HG03558 (cell line): ENCODE results near the gene RNH1.

Experiments used
- ATAC-seq: cut with Tn5 transposase; IDR thresholded peaks from one replicate; pipeline ENCODE4 v1.9.1; 2021; ENCODE audit warnings: moderate number of reproducible peaks; ENCODE audit not compliant: unreplicated experiment; ENCODE audit errors: extremely low read depth

The RNH1 gene

GRCh38 chr11:445765-446588 lies 61.1 kb downstream of the RNH1 start:
- ATAC-seq, result no peak
